Measurements from ENCODE around the gene RAB3A.

The RAB3A gene

DNA sequence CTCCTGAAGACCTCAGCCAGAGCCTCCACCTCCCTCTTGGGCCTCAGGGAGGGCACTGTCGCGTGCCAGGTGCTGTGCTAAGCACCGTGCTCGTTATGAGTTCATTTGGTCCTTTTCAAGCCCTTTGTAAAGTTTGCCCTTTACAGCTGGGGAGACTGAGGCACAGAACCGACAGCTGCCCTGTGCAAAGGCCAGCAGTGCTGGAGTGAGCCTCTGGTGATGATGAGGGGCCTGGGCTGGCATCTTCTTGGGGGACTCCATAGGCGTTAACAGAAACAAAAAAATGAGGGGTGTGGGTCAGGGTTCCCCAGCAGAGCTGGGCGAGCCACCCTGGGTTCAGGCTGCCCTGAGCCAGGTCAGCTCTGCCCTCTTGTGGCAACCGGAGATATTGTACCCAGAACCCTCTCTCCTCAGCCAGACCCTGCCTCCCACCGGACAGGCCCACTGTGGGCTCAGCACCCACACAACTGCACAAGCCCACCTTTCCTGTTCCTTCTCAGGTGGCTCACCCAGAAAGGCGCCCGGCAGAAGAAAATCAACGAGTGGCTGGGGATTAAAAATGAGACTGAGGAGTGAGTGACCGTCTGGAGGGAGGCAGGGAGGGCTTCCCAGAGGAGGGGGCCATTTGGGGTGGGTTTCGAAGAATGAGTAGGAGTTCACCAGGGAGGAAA lies 35.7 kb downstream of the RAB3A start:
- H2BK5ac ChIP-seq (ENCODE audit: low read length) = no peak overlapping the region
- no CpG with 5 or more reads among the region's 14 CpGs for WGBS (ENCODE audit: extremely low coverage, insufficient coverage, low lambda C conversion rate)
- H3K18ac ChIP-seq (ENCODE audit: low read length) = no peak overlapping the region

DNA sequence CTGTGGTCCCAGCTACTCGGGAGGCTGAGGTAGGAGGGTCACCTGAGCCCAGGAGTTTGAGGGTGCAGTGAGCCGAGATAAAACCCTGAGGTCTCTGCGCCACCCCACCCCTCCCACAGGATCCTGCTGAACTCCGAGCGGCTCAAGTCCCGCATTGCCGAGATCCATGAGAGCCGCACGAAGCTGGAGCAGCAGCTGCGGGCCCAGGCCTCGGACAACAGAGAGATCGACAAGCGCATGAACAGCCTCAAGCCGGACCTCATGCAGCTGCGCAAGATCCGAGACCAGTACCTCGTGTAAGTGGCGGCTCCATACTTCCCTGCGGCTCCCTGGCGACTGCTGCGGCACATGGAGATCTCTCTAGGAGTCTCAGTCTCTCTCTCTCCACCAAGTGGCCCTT lies 36.8 kb downstream of the RAB3A start:
- H3K4ac ChIP-seq (ENCODE audit: low read depth, low read length) = no peak overlapping the region
- no peak overlapping the region for H2BK15ac ChIP-seq (replicated peaks; ENCODE audit: low read depth)
- H4K8ac ChIP-seq (ENCODE audit: low read depth, low read length) = no peak overlapping the region
- no peaks in the 10 kb centered on the region for H3K4me1 ChIP-seq (ENCODE audit: control insufficient read depth, low read depth, low read length)
- no CpG with 5 or more reads among the region's 21 CpGs for WGBS (ENCODE audit: extremely low coverage, insufficient coverage, low lambda C conversion rate)
- no peak overlapping the region for H3K9ac ChIP-seq (ENCODE audit: low read length)
- H3K27ac ChIP-seq (ENCODE audit: low read depth, low read length) = no peak overlapping the region
- no peak overlapping the region for H2BK120ac ChIP-seq (ENCODE audit: low read depth, low read length)
- no peaks in the 10 kb centered on the region for H3K79me2 ChIP-seq (ENCODE audit: control insufficient read depth, insufficient read depth, low read length)
- DNase-seq = no peak
- no peak overlapping the region for H2AK5ac ChIP-seq (ENCODE audit: low read length)
- H2BK5ac ChIP-seq (ENCODE audit: low read length) = no peak overlapping the region
- H3K4me2 ChIP-seq (ENCODE audit: low read length) = no peak overlapping the region
- no peak overlapping the region for H3K56ac ChIP-seq (ENCODE audit: low read length)
- no peaks in the 10 kb centered on the region for H3K27me3 ChIP-seq (ENCODE audit: insufficient read depth, low read length, poor library complexity)
- H3K4me3 ChIP-seq (ENCODE audit: low read length) = no peak overlapping the region
- H3K79me1 ChIP-seq (ENCODE audit: low read length) = no peaks in the 10 kb centered on the region
- peaks cover 1% of the 10 kb centered on the region for H3K36me3 ChIP-seq (ENCODE audit: control insufficient read depth, insufficient read depth, low read length)
- H4K5ac ChIP-seq (ENCODE audit: low read length) = no peak overlapping the region
- H3K23ac ChIP-seq (ENCODE audit: low read length) = no peak overlapping the region
- no peak overlapping the region for H3K18ac ChIP-seq (ENCODE audit: low read length)

More for the DNA sequence above, 35.7 kb downstream of the RAB3A start:
- Histone ChIP-seq H3K56ac (ENCODE audit: low read length) (no peak overlapping the region), H3K27me3 (ENCODE audit: insufficient read depth, low read length, poor library complexity) (no peaks in the 10 kb centered on the region), H3K27ac (ENCODE audit: low read depth, low read length) (no peak overlapping the region), H2BK120ac (ENCODE audit: low read depth, low read length) (no peak overlapping the region), H3K79me2 (ENCODE audit: control insufficient read depth, insufficient read depth, low read length) (no peaks in the 10 kb centered on the region), H3K36me3 (ENCODE audit: control insufficient read depth, insufficient read depth, low read length) (peaks cover 1% of the 10 kb centered on the region), H3K4me1 (ENCODE audit: control insufficient read depth, low read depth, low read length) (no peaks in the 10 kb centered on the region), H3K4me3 (ENCODE audit: low read length) (no peak overlapping the region), H4K5ac (ENCODE audit: low read length) (no peak overlapping the region), H3K9ac (ENCODE audit: low read length) (no peak overlapping the region), H3K79me1 (ENCODE audit: low read length) (no peaks in the 10 kb centered on the region), H3K23ac (ENCODE audit: low read length) (no peak overlapping the region), H4K8ac (ENCODE audit: low read depth, low read length) (no peak overlapping the region), H2BK15ac (replicated peaks; ENCODE audit: low read depth) (no peak overlapping the region), H3K4me2 (ENCODE audit: low read length) (no peak overlapping the region), H2AK5ac (ENCODE audit: low read length) (no peak overlapping the region), H3K4ac (ENCODE audit: low read depth, low read length) (no peak overlapping the region)
- DNase-seq = no peak

DNA sequence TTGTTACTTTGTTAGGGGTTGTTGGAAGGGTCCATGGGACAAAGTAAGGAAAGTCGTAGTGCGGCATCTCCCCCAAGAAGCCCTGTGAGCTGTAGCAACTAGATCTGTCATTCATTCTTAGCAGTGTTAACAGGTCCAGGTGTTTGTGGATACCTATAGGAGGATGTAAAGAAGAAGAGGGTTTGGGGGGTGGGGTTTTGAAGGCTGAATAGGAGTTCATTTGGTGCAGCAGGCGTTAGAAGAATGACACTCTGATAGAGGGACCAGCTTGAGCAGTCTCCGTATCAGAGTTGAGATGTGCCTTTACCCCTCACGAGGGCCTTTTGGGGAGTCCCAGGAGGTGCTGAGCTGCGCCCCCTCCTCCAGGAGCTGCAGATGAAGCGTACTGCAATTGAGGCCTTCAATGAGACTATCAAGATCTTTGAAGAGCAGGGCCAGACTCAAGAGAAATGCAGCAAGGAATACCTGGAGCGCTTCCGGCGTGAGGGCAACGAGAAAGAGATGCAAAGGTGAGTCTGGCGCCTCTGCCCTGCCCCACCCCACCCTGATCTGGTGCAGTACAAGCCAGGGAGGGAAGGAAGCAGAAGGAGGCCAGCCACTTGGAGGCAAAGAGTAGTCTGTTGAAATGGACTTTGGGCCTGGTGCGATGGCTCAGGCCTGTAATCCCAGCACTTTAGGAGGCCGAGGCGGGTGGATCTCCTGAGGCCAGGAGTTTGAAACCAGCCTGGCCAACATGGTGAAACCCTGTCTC lies 37.9 kb downstream of the RAB3A start:
- WGBS (ENCODE audit: extremely low coverage, insufficient coverage, low lambda C conversion rate) = no CpG with 5 or more reads among the region's 15 CpGs
- Histone ChIP-seq H3K9ac (ENCODE audit: low read length) (no peak overlapping the region), H2AK5ac (ENCODE audit: low read length) (no peak overlapping the region), H3K27me3 (ENCODE audit: insufficient read depth, low read length, poor library complexity) (no peaks in the 10 kb centered on the region), H3K27ac (ENCODE audit: low read depth, low read length) (no peak overlapping the region), H3K56ac (ENCODE audit: low read length) (no peak overlapping the region), H4K8ac (ENCODE audit: low read depth, low read length) (no peak overlapping the region), H3K79me2 (ENCODE audit: control insufficient read depth, insufficient read depth, low read length) (no peaks in the 10 kb centered on the region), H2BK15ac (replicated peaks; ENCODE audit: low read depth) (no peak overlapping the region), H3K79me1 (ENCODE audit: low read length) (no peaks in the 10 kb centered on the region), H3K18ac (ENCODE audit: low read length) (no peak overlapping the region), H3K4me1 (ENCODE audit: control insufficient read depth, low read depth, low read length) (no peaks in the 10 kb centered on the region), H3K4me2 (ENCODE audit: low read length) (no peak overlapping the region), H2BK120ac (ENCODE audit: low read depth, low read length) (no peak overlapping the region), H2BK5ac (ENCODE audit: low read length) (no peak overlapping the region), H3K23ac (ENCODE audit: low read length) (no peak overlapping the region), H4K5ac (ENCODE audit: low read length) (no peak overlapping the region), H3K4me3 (ENCODE audit: low read length) (no peak overlapping the region), H3K36me3 (ENCODE audit: control insufficient read depth, insufficient read depth, low read length) (peaks cover 1% of the 10 kb centered on the region), H3K4ac (ENCODE audit: low read depth, low read length) (no peak overlapping the region)
- DNase-seq = no peak

DNA sequence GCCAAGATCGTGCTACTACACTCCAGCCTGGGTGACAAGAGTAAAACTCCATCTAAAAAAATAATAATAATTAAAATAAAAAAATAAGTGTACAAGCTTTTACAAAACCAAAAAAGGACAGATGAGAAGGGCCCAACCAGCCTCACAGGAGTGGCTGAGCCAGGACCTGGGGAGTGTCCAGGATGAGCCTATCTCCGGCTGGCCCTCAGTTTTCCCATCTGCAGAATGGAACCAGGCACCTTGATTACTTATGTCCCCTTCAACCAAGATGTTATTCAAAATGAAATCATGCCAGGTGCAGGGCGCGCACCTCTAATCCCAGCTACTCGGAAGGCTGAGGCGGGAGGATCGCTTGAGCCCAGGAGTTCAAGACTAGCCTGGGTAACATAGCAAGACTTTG lies 39.8 kb downstream of the RAB3A start:
- no CpG with 5 or more reads among the region's 7 CpGs for WGBS (ENCODE audit: extremely low coverage, insufficient coverage, low lambda C conversion rate)

DNA sequence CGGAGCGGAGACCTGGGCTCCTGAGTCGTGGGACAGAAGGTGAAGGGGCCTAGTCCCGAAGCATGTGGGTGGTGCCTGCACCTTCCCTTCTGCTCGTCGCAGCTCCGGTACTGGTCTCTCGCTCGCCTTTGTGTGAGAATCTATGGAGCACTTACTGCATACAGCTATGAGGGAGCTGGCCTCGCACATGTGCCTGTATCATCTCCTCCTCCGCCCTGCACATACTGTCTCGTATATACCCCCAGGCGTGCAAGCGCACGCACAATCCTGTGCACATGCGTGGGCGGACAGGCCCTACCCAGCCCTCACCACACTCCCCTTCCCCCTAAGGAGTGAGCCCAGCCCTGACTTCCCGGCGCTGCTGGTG lies 42.2 kb downstream of the RAB3A start:
- WGBS (ENCODE audit: extremely low coverage, insufficient coverage, low lambda C conversion rate) = no CpG with 5 or more reads among the region's 19 CpGs
- no peak overlapping the region for H2BK120ac ChIP-seq (ENCODE audit: low read depth, low read length)
- H3K36me3 ChIP-seq (ENCODE audit: control insufficient read depth, insufficient read depth, low read length) = peaks cover 1% of the 10 kb centered on the region
- no peak overlapping the region for H3K4me2 ChIP-seq (ENCODE audit: low read length)
- no peaks in the 10 kb centered on the region for H3K27me3 ChIP-seq (ENCODE audit: insufficient read depth, low read length, poor library complexity)
- no peak overlapping the region for H3K4ac ChIP-seq (ENCODE audit: low read depth, low read length)
- no peak overlapping the region for H3K23ac ChIP-seq (ENCODE audit: low read length)
- H3K27ac ChIP-seq (ENCODE audit: low read depth, low read length) = no peak overlapping the region
- H3K9ac ChIP-seq (ENCODE audit: low read length) = peak overlapping the region; percentile 54
- no peak for DNase-seq
- H2AK5ac ChIP-seq (ENCODE audit: low read length) = no peak overlapping the region
- no peak overlapping the region for H3K4me3 ChIP-seq (ENCODE audit: low read length)
- H3K4me1 ChIP-seq (ENCODE audit: control insufficient read depth, low read depth, low read length) = no peaks in the 10 kb centered on the region
- H3K79me1 ChIP-seq (ENCODE audit: low read length) = no peaks in the 10 kb centered on the region
- no peak overlapping the region for H4K5ac ChIP-seq (ENCODE audit: low read length)
- no peak overlapping the region for H4K8ac ChIP-seq (ENCODE audit: low read depth, low read length)
- no peak overlapping the region for H3K18ac ChIP-seq (ENCODE audit: low read length)
- H3K79me2 ChIP-seq (ENCODE audit: control insufficient read depth, insufficient read depth, low read length) = no peaks in the 10 kb centered on the region
- no peak overlapping the region for H2BK15ac ChIP-seq (replicated peaks; ENCODE audit: low read depth)
- H2BK5ac ChIP-seq (ENCODE audit: low read length) = no peak overlapping the region
- peak overlapping the region; percentile 69 for H3K56ac ChIP-seq (ENCODE audit: low read length)

More for the DNA sequence above, 39.8 kb downstream of the RAB3A start:
- no peak overlapping the region for H2BK15ac ChIP-seq (replicated peaks; ENCODE audit: low read depth)
- no peak overlapping the region for H3K9ac ChIP-seq (ENCODE audit: low read length)
- no peak overlapping the region for H3K27ac ChIP-seq (ENCODE audit: low read depth, low read length)
- H3K23ac ChIP-seq (ENCODE audit: low read length) = no peak overlapping the region
- no peak for DNase-seq
- peaks cover 1% of the 10 kb centered on the region for H3K36me3 ChIP-seq (ENCODE audit: control insufficient read depth, insufficient read depth, low read length)
- H3K27me3 ChIP-seq (ENCODE audit: insufficient read depth, low read length, poor library complexity) = no peaks in the 10 kb centered on the region
- no peak overlapping the region for H2BK5ac ChIP-seq (ENCODE audit: low read length)
- H2AK5ac ChIP-seq (ENCODE audit: low read length) = no peak overlapping the region
- H3K4ac ChIP-seq (ENCODE audit: low read depth, low read length) = no peak overlapping the region
- H3K4me1 ChIP-seq (ENCODE audit: control insufficient read depth, low read depth, low read length) = no peaks in the 10 kb centered on the region
- no peak overlapping the region for H3K18ac ChIP-seq (ENCODE audit: low read length)
- no peak overlapping the region for H3K4me3 ChIP-seq (ENCODE audit: low read length)
- no peaks in the 10 kb centered on the region for H3K79me1 ChIP-seq (ENCODE audit: low read length)
- H3K56ac ChIP-seq (ENCODE audit: low read length) = no peak overlapping the region
- no peak overlapping the region for H4K5ac ChIP-seq (ENCODE audit: low read length)
- no peak overlapping the region for H3K4me2 ChIP-seq (ENCODE audit: low read length)
- H2BK120ac ChIP-seq (ENCODE audit: low read depth, low read length) = no peak overlapping the region
- H3K79me2 ChIP-seq (ENCODE audit: control insufficient read depth, insufficient read depth, low read length) = no peaks in the 10 kb centered on the region
- no peak overlapping the region for H4K8ac ChIP-seq (ENCODE audit: low read depth, low read length)
